ENCODE measurements around the gene CELA3B. TPM values are rescaled to one million over a fixed set of nuclear protein-coding genes. Genes with fewer than 3 reads are reported as not detected.
"Not testable (repeated sequence)": the region's sequence is repeated elsewhere in the genome, so short reads cannot be mapped to it uniquely, and the experiment has no call there.

CELA3B gene
- total and polyA plus RNA-seq, 2 experiments from 2014 or later, result 0.33 TPM; not detected in 1

GRCh38 chr1:22003959-22004358 lies 27.1 kb downstream of the CELA3B start:
- not testable (repeated sequence) for H2AFZ ChIP-seq; H3K79me2 ChIP-seq; H4K20me1 ChIP-seq (ENCODE audit: insufficient read depth, poor library complexity, severe bottlenecking); H3K36me3 ChIP-seq (replicated peaks; ENCODE audit: insufficient read depth, low read depth); DNase-seq (ENCODE audit: low spot score); H3K4me1 ChIP-seq (ENCODE audit: insufficient read depth); H3K27ac ChIP-seq; H3K4me3 ChIP-seq; H3K9me2 ChIP-seq (replicated peaks; ENCODE audit: insufficient read depth); H3K27me3 ChIP-seq; H3K9me3 ChIP-seq (ENCODE audit: low read depth); H3K4me2 ChIP-seq
- WGBS (ENCODE audit: low lambda C conversion rate, missing lambda C conversion rate), result 93% methylated on average over 3 of the region's 3 CpGs

- peak; percentile 25 for TF ChIP-seq CTCF (IDR thresholded peaks at IDR 0.05; ENCODE audit: poor library complexity)
- DNase-seq (ENCODE audit: low spot score), result peak; percentile 52
- not testable (repeated sequence) for H3K4me3 ChIP-seq; H4K20me1 ChIP-seq (ENCODE audit: insufficient read depth, poor library complexity, severe bottlenecking); H3K27ac ChIP-seq; H3K27me3 ChIP-seq; H3K36me3 ChIP-seq (replicated peaks; ENCODE audit: insufficient read depth, low read depth); H3K9me2 ChIP-seq (replicated peaks; ENCODE audit: insufficient read depth); H3K4me1 ChIP-seq (ENCODE audit: insufficient read depth); H3K9me3 ChIP-seq (ENCODE audit: low read depth); H2AFZ ChIP-seq; H3K4me2 ChIP-seq; H3K79me2 ChIP-seq
- 71% methylated on average over 18 of the region's 18 CpGs for WGBS (ENCODE audit: low lambda C conversion rate, missing lambda C conversion rate)
Measured at GRCh38 chr1:22005261-22006149, 28.7 kb downstream of the CELA3B start.

- H3K4me2 ChIP-seq; H3K9me2 ChIP-seq (replicated peaks; ENCODE audit: insufficient read depth); H3K9me3 ChIP-seq (ENCODE audit: low read depth); H3K4me1 ChIP-seq (ENCODE audit: insufficient read depth); H2AFZ ChIP-seq; H3K4me3 ChIP-seq; DNase-seq (ENCODE audit: low spot score); H3K27me3 ChIP-seq; H3K27ac ChIP-seq; H3K36me3 ChIP-seq (replicated peaks; ENCODE audit: insufficient read depth, low read depth); H4K20me1 ChIP-seq (ENCODE audit: insufficient read depth, poor library complexity, severe bottlenecking); H3K79me2 ChIP-seq: not testable (repeated sequence)
- WGBS (ENCODE audit: low lambda C conversion rate, missing lambda C conversion rate), result 87% methylated on average over 13 of the region's 13 CpGs
Measured at GRCh38 chr1:22006736-22007135, 29.9 kb downstream of the CELA3B start.

GRCh38 chr1:22007262-22007661 lies 30.4 kb downstream of the CELA3B start:
- H3K4me3 ChIP-seq; H3K4me2 ChIP-seq; H3K9me3 ChIP-seq (ENCODE audit: low read depth); H3K27ac ChIP-seq; DNase-seq (ENCODE audit: low spot score); H3K9me2 ChIP-seq (replicated peaks; ENCODE audit: insufficient read depth); H3K4me1 ChIP-seq (ENCODE audit: insufficient read depth); H2AFZ ChIP-seq; H3K36me3 ChIP-seq (replicated peaks; ENCODE audit: insufficient read depth, low read depth); H3K27me3 ChIP-seq; H4K20me1 ChIP-seq (ENCODE audit: insufficient read depth, poor library complexity, severe bottlenecking); H3K79me2 ChIP-seq: not testable (repeated sequence)
- WGBS (ENCODE audit: low lambda C conversion rate, missing lambda C conversion rate), result 84% methylated on average over 9 of the region's 10 CpGs

GRCh38 chr1:22009566-22009965 lies 32.7 kb downstream of the CELA3B start:
- not testable (repeated sequence) for H3K27ac ChIP-seq; H3K27me3 ChIP-seq; H3K36me3 ChIP-seq (replicated peaks; ENCODE audit: insufficient read depth, low read depth); H3K4me1 ChIP-seq (ENCODE audit: insufficient read depth); H3K9me2 ChIP-seq (replicated peaks; ENCODE audit: insufficient read depth); H4K20me1 ChIP-seq (ENCODE audit: insufficient read depth, poor library complexity, severe bottlenecking); H2AFZ ChIP-seq; H3K4me2 ChIP-seq; H3K79me2 ChIP-seq; DNase-seq (ENCODE audit: low spot score); H3K9me3 ChIP-seq (ENCODE audit: low read depth); H3K4me3 ChIP-seq
- WGBS (ENCODE audit: low lambda C conversion rate, missing lambda C conversion rate), result 82% methylated on average over 9 of the region's 11 CpGs

GRCh38 chr1:22012752-22013151 lies 35.9 kb downstream of the CELA3B start:
- not testable (repeated sequence) for H3K4me1 ChIP-seq (ENCODE audit: insufficient read depth); H4K20me1 ChIP-seq (ENCODE audit: insufficient read depth, poor library complexity, severe bottlenecking); H3K4me2 ChIP-seq; H3K79me2 ChIP-seq; H3K4me3 ChIP-seq; H3K9me2 ChIP-seq (replicated peaks; ENCODE audit: insufficient read depth); H3K27me3 ChIP-seq; DNase-seq (ENCODE audit: low spot score); H2AFZ ChIP-seq; H3K27ac ChIP-seq; H3K36me3 ChIP-seq (replicated peaks; ENCODE audit: insufficient read depth, low read depth); H3K9me3 ChIP-seq (ENCODE audit: low read depth)
- 79% methylated on average over 4 of the region's 4 CpGs for WGBS (ENCODE audit: low lambda C conversion rate, missing lambda C conversion rate)

GRCh38 chr1:22014575-22015206 lies 37.9 kb downstream of the CELA3B start:
- H3K4me2 ChIP-seq; H3K9me3 ChIP-seq (ENCODE audit: low read depth); DNase-seq (ENCODE audit: low spot score); H3K4me1 ChIP-seq (ENCODE audit: insufficient read depth); H4K20me1 ChIP-seq (ENCODE audit: insufficient read depth, poor library complexity, severe bottlenecking); H3K4me3 ChIP-seq; H3K27me3 ChIP-seq; H3K36me3 ChIP-seq (replicated peaks; ENCODE audit: insufficient read depth, low read depth); H3K27ac ChIP-seq; H3K9me2 ChIP-seq (replicated peaks; ENCODE audit: insufficient read depth); H3K79me2 ChIP-seq; H2AFZ ChIP-seq: not testable (repeated sequence)
- WGBS (ENCODE audit: low lambda C conversion rate, missing lambda C conversion rate), result 91% methylated on average over 13 of the region's 13 CpGs

All from hepatocyte (in vitro differentiated cells).